H1 (cell line): ENCODE measurements around the gene PITPNC1. TPM values are rescaled to one million over a fixed set of nuclear protein-coding genes. Genes with fewer than 3 reads are reported as not detected.

Experiments
- CHD7 ChIP-seq: fragments of 300-600 bp; sonication (generic); IDR thresholded peaks from 2 replicates; pipeline ENCODE4 v1.7.1; 2012; ENCODE audit warnings: low read length, moderate library complexity, mild to moderate bottlenecking, inconsistent platforms; ENCODE audit not compliant: insufficient replicate concordance
- HDAC2 ChIP-seq, 2 experiments: fragments of 300-600 bp in 1 of 2; sonication (generic) in 1 of 2; IDR thresholded peaks; 2 replicates each; pipeline ENCODE4 v1.6.1; 2011 to 2012; ENCODE audit warnings: low read depth in 2 of 2, low read length in 2 of 2, mild to moderate bottlenecking in 2 of 2, moderate library complexity in 2 of 2, borderline replicate concordance in 1 of 2, inconsistent platforms in 1 of 2
- SIN3A ChIP-seq, 2 experiments: IDR thresholded peaks in 1 of 2; conservative IDR thresholded peaks in 1 of 2; 2 replicates each; pipeline ENCODE4 v1.6.1; 2011 to 2012; ENCODE audit warnings: low read length in 2 of 2, improper control_type of control experiment in 1 of 2, low read depth in 1 of 2, mild to moderate bottlenecking in 1 of 2
- YY1 ChIP-seq: IDR thresholded peaks from 2 replicates; pipeline ENCODE4 v1.6.1; 2011; ENCODE audit warnings: low read depth, mild to moderate bottlenecking, low read length
- polyA plus RNA-seq, 7 experiments: library from polyadenylated mRNA; depleted of rRNA in 3 of 7; stranded (reverse) in 5 of 7; unstranded in 2 of 7; fragments of >200 nt in 5 of 7; fragments of 200-250 nt in 2 of 7; gene quantifications; 1 replicate in 5 of 7; 2 replicates in 1 of 7; 4 replicates in 1 of 7; pipeline versions ENCODE4 v1.2.1 to v1.2.3, GENCODE V29; 2011 to 2013; ENCODE audit warnings: missing spikeins in 2 of 7, mixed read lengths in 2 of 7
- total RNA-seq: library from RNA; stranded (reverse); fragmentation: NEBNext Ultra II Directional; extraction: Animal tissue kit (Norgen Biotek cat#: 25700); gene quantifications from 2 replicates; pipeline ENCODE4 v1.2.1, GENCODE V29; 2021

Gene PITPNC1
- total and polyA plus RNA-seq, 2 of the 8 experiments (the other 6 are each of a cell fraction or from before 2014, with no cell fraction given): 17.6 to 54.7 TPM

- no peak for TF ChIP-seq CHD7
- TF ChIP-seq HDAC2 (IDR thresholded peaks at IDR 0.05; ENCODE audit: borderline replicate concordance in 1 of 2, low read depth in 2 of 2, low read length in 2 of 2): no peak
- no peak for TF ChIP-seq YY1
- TF ChIP-seq SIN3A (conservative IDR thresholded peaks at IDR 0.05 in 1 of 2, IDR thresholded peaks at IDR 0.05 in 1 of 2; ENCODE audit: low read depth in 1 of 2, low read length in 2 of 2): no peak
Measured at GRCh38 chr17:67435786-67436185, 58.7 kb downstream of the PITPNC1 start (continued).
